Measurements from ENCODE around the gene ZNF860. TPM values are rescaled to one million over a fixed set of nuclear protein-coding genes. Genes with fewer than 3 reads are reported as not detected.

ZNF860 gene
- total RNA-seq, 1 donor from 2014 or later, result 1.2 TPM

- Mint-ChIP-seq H3K36me3 (peaks cover 5% of the 10 kb centered on the region), H3K9me3 (peaks cover 10% of the 10 kb centered on the region), H3K27ac (peak overlapping the region; percentile 51), H3K4me3 (no peak overlapping the region), H3K4me1 (peaks cover 7% of the 10 kb centered on the region), H3K27me3 (ENCODE audit: low read depth) (no peaks in the 10 kb centered on the region)
- DNase-seq (ENCODE audit: low spot score in 2 of 2, unreplicated experiment in 2 of 2), result no peak
- TF ChIP-seq CTCF (IDR thresholded peaks at IDR 0.05; ENCODE audit: unreplicated experiment), result no peak
These were observed 56.4 kb downstream of the ZNF860 start for GRCh38 chr3:32037932-32038267.

- no peak for TF ChIP-seq CTCF (IDR thresholded peaks at IDR 0.05; ENCODE audit: unreplicated experiment)
- H3K4me1 Mint-ChIP-seq, result peaks cover 16% of the 10 kb centered on the region
- peaks cover 5% of the 10 kb centered on the region for H3K36me3 Mint-ChIP-seq
- no peaks in the 10 kb centered on the region for H3K27me3 Mint-ChIP-seq (ENCODE audit: low read depth)
- peaks cover 16% of the 10 kb centered on the region for H3K9me3 Mint-ChIP-seq
- no peak overlapping the region for H3K27ac Mint-ChIP-seq
- no peak for DNase-seq (ENCODE audit: low spot score in 2 of 2, unreplicated experiment in 2 of 2)
- no peak overlapping the region for H3K4me3 Mint-ChIP-seq
These were observed 59.8 kb downstream of the ZNF860 start for GRCh38 chr3:32041316-32041715.

Other genes with a start within 250 kb of the ZNF860 start
- gene OSBPL10, start 488 bp upstream of the ZNF860 start, total RNA-seq, result 24.6 to 27.8 TPM (median 26.7 TPM) in 3 replicates
- 8.5 to 10.4 TPM (median 9.3 TPM) in 3 replicates for gene GPD1L, start 124.9 kb downstream of the ZNF860 start, total RNA-seq